Heart left ventricle (tissue), 16 donors: ENCODE data around the gene CELF5. TPM values are rescaled to one million over a fixed set of nuclear protein-coding genes. Genes with fewer than 3 reads are reported as not detected.

Experiments
- ATAC-seq, 4 donors: fragments of 200-7000 bp; cut with Tn5 transposase; one replicate each; pipeline ENCODE4 v1.9.1; 2020 to 2022; ENCODE audit warnings: moderate library complexity in 4 of 4, mild to moderate bottlenecking in 3 of 4, moderate number of reproducible peaks in 1 of 4
- DNase-seq, 5 donors: peaks; one replicate each; pipeline ENCODE4 v3.0.0-alpha.2; 2020
- H3K27ac ChIP-seq, 12 donors: fragments of 200-600 bp; sonication (generic) in 4 of 12; one replicate each; pipeline versions ENCODE4 v1.5.0 to v1.8.0; 2016 to 2022; ENCODE audit warnings: mild to moderate bottlenecking in 2 of 12
- H3K27me3 ChIP-seq, 9 donors: fragments of 200-600 bp; sonication (generic) in 2 of 9; one replicate each; pipeline versions ENCODE4 v1.5.1 to v1.8.0; 2016 to 2022; ENCODE audit warnings: mild to moderate bottlenecking in 3 of 9
- H3K36me3 ChIP-seq, 9 donors: fragments of 200-600 bp; sonication (generic) in 2 of 9; one replicate each; pipeline versions ENCODE4 v1.5.0 to v1.8.0; 2018 to 2022; ENCODE audit warnings: mild to moderate bottlenecking in 2 of 9
- H3K4me1 ChIP-seq, 12 donors: fragments of 200-600 bp; sonication (generic) in 4 of 12; one replicate each; pipeline versions ENCODE4 v1.5.0 to v1.8.0; 2016 to 2022; ENCODE audit warnings: mild to moderate bottlenecking in 3 of 12
- H3K4me3 ChIP-seq, 12 donors: fragments of 200-600 bp; sonication (generic) in 4 of 12; one replicate each; pipeline versions ENCODE4 v1.5.0 to v1.8.0; 2017 to 2022; ENCODE audit warnings: mild to moderate bottlenecking in 9 of 12, moderate library complexity in 4 of 12
- H3K9me3 ChIP-seq, 12 donors: fragments of 200-600 bp; sonication (generic) in 4 of 12; one replicate each; pipeline versions ENCODE4 v1.5.0 to v1.8.0; 2016 to 2022; ENCODE audit warnings: mild to moderate bottlenecking in 1 of 12
- CTCF ChIP-seq, 12 donors: fragments of 200-600 bp; sonication (generic) in 4 of 12; IDR thresholded peaks; one replicate each; pipeline versions ENCODE4 v1.5.0 to v1.8.0; 2018 to 2022; ENCODE audit warnings: antibody characterized with exemption in 12 of 12, mild to moderate bottlenecking in 5 of 12
- POLR2A ChIP-seq, 2 donors: fragments of 450-650 bp; IDR thresholded peaks; one replicate each; pipeline ENCODE4 v1.6.1; 2017; ENCODE audit warnings: antibody characterized with exemption in 2 of 2, mild to moderate bottlenecking in 2 of 2, moderate library complexity in 2 of 2
- WGBS, 4 donors: extraction: QIAGEN DNeasy Blood & Tissue Kit in 2 of 4; methylation state at CpG; one replicate each; pipeline versions ENCODE4 v1.1.5 to v1.1.7; 2013 to 2018; 5-methylcytosine and 5-hydroxymethylcytosine counted together
- intact Hi-C, 10 donors: fragments of 100-400 bp; cut with DNase I; formaldehyde crosslinking; loops; one replicate each; pipeline versions ENCODE4 v1.11.1 to v1.14.2; 2022
- polyA plus RNA-seq, 2 donors: library from polyadenylated mRNA; stranded (reverse); fragments of 200-250 nt; gene quantifications; one replicate each; pipeline ENCODE4 v1.2.3, GENCODE V29; 2013
- total RNA-seq, 9 donors: library from RNA; depleted of rRNA in 2 of 9; stranded (reverse); fragments of >200 nt in 2 of 9; fragmentation: NEBNext Ultra II Directional in 3 of 9; extraction: Animal tissue kit (Norgen Biotek cat#: 25700) in 3 of 9; gene quantifications; one replicate each; pipeline versions ENCODE4 v1.1.0 to v1.2.4, GENCODE V29; 2016 to 2023
- donor health status: ischemic (EF 13 %, LVEDD 7.1; RV severe dilation, severe dysfunction).
- donor health status: healthy with polysubstance abuse.
- donor health status: DM: no; HTN: yes; CAD: no.
- donor health status: DM: no; HTN: no; CAD: no.
- donor health status: ischemic (EF 25% LVEDD 6.9; RV normal size, moderate dysfunction).
- donor health status: ischemic (EF 25% LVEDD 5.7; RV mildly dilated, moderate dysfunction).
- donor health status: healthy.
- donor health status: DM: yes; HTN: yes; CAD: no.
- donor health status: ischemic (EF 35%, LVEDD 5.7; RV mildly dilated, moderate dysfunction).
- donor health status: nonischemic (EF 11% LVEDD 7.7; RV severe dilation, severe dysfunction).
- donor health status: DM: yes; HTN: yes; CAD: no.
- donor health status: PGD.
- donor health status: ischemic (EF 29% LVEDD 5.4; RV normal size, mild dysfunction).
- donor health status: nonischemic (EF 23%, LVEDD 6.1; RV moderate dilation, normal function).

Gene CELF5
- total and polyA plus RNA-seq, 11 donors, result not detected

- WGBS, 4 donors, result 91% methylated on average over 38 to 43 of the region's 43 CpGs
- Histone ChIP-seq H3K9me3 (no peaks in the 10 kb centered on the region), H3K36me3 (peaks cover 0 to 53% (median 39%) of the 10 kb centered on the region in 9 donors), H3K4me3 (no peak overlapping the region), H3K27ac (no peak overlapping the region), H3K27me3 (no peaks in the 10 kb centered on the region), H3K4me1 (no peaks in the 10 kb centered on the region)
- no peak for ATAC-seq
- intact Hi-C loops, result no loop called here
- no peak for DNase-seq
- no peak for TF ChIP-seq POLR2A (IDR thresholded peaks at IDR 0.05)
- TF ChIP-seq CTCF (IDR thresholded peaks at IDR 0.05), result no peak
These were observed 16.8 kb upstream of the CELF5 start for GRCh38 chr19:3207461-3208242.

- TF ChIP-seq POLR2A (IDR thresholded peaks at IDR 0.05) (no peak), CTCF (IDR thresholded peaks at IDR 0.05) (no peak)
- Histone ChIP-seq H3K9me3 (no peaks in the 10 kb centered on the region), H3K4me3 (no peak overlapping the region), H3K4me1 (no peaks in the 10 kb centered on the region), H3K27ac (no peak overlapping the region), H3K27me3 (no peaks in the 10 kb centered on the region), H3K36me3 (peaks cover 0 to 50% (median 35%) of the 10 kb centered on the region in 9 donors)
- intact Hi-C loops, result no loop called here
- 88 to 95% (median 91%) methylated on average over 15 to 33 of the region's 33 CpGs for WGBS, 4 donors
- no peak for ATAC-seq
- no peak for DNase-seq
These were observed 15.9 kb upstream of the CELF5 start for GRCh38 chr19:3208317-3209207.

GRCh38 chr19:3210347-3211017 lies 14.0 kb upstream of the CELF5 start:
- peak in 3 of 4 donors; percentile 63 to 70 (median 64) for ATAC-seq
- Histone ChIP-seq H3K4me3 (no peak overlapping the region), H3K4me1 (no peaks in the 10 kb centered on the region), H3K9me3 (no peaks in the 10 kb centered on the region), H3K27ac (no peak overlapping the region), H3K36me3 (peaks cover 0 to 31% (median 24%) of the 10 kb centered on the region in 9 donors), H3K27me3 (no peaks in the 10 kb centered on the region)
- 44 to 53% (median 44%) methylated on average over 17 to 20 of the region's 20 CpGs for WGBS, 4 donors
- TF ChIP-seq POLR2A (IDR thresholded peaks at IDR 0.05) (no peak), CTCF (IDR thresholded peaks at IDR 0.05) (peak; percentile 33 to 60 (median 50))
- peak in 3 of 5 donors; percentile 55 to 80 (median 63) for DNase-seq
- intact Hi-C loops, result no loop called here
